ENCODE data around the gene DPP6. TPM values are rescaled to one million over a fixed set of nuclear protein-coding genes. Genes with fewer than 3 reads are reported as not detected.

The DPP6 gene
- total RNA-seq, 1 experiment from 2014 or later = not detected

- Histone ChIP-seq H3K27me3 (replicated peaks) (no peaks in the 10 kb centered on the region), H3K4me1 (replicated peaks) (no peaks in the 10 kb centered on the region), H3K27ac (no peak overlapping the region), H3K4me3 (no peak overlapping the region), H3K36me3 (no peaks in the 10 kb centered on the region), H3K9me3 (replicated peaks) (peaks cover 8% of the 10 kb centered on the region)
- DNase-seq (ENCODE audit: low read depth in 1 of 2, low spot score in 2 of 2) = no peak
Observed at GRCh38 chr7:154682003-154682402, 629.8 kb downstream of the DPP6 start.

GRCh38 chr7:154684666-154685563 lies 632.7 kb downstream of the DPP6 start:
- no peak overlapping the region for H3K4me3 ChIP-seq
- H3K27ac ChIP-seq = no peak overlapping the region
- H3K27me3 ChIP-seq (replicated peaks) = no peaks in the 10 kb centered on the region
- peaks cover 10% of the 10 kb centered on the region for H3K9me3 ChIP-seq (replicated peaks)
- no peak for DNase-seq (ENCODE audit: low read depth in 1 of 2, low spot score in 2 of 2)
- H3K36me3 ChIP-seq = no peaks in the 10 kb centered on the region
- H3K4me1 ChIP-seq (replicated peaks) = no peaks in the 10 kb centered on the region

DNA sequence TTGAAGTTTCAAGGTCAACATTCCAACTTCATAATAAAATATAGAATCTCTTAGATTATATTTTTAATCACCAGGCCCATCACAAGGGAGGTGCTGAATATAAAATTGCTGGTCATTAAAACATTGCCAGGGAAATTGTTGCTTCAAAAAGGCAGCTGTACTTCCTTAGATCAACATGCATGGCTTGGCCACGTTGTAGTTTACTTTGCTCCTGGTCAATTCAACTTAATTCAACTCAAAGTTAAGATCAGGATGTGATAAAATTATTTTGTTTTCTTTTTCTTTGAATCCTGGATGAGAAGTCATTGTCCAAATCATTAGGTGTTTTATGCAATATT lies 633.3 kb downstream of the DPP6 start:
- no peak for DNase-seq (ENCODE audit: low read depth in 1 of 2, low spot score in 2 of 2)
- peaks cover 11% of the 10 kb centered on the region for H3K9me3 ChIP-seq (replicated peaks)
- H3K27me3 ChIP-seq (replicated peaks) = no peaks in the 10 kb centered on the region
- no peaks in the 10 kb centered on the region for H3K4me1 ChIP-seq (replicated peaks)
- no peak overlapping the region for H3K4me3 ChIP-seq
- H3K36me3 ChIP-seq = no peaks in the 10 kb centered on the region
- H3K27ac ChIP-seq = no peak overlapping the region

DNA sequence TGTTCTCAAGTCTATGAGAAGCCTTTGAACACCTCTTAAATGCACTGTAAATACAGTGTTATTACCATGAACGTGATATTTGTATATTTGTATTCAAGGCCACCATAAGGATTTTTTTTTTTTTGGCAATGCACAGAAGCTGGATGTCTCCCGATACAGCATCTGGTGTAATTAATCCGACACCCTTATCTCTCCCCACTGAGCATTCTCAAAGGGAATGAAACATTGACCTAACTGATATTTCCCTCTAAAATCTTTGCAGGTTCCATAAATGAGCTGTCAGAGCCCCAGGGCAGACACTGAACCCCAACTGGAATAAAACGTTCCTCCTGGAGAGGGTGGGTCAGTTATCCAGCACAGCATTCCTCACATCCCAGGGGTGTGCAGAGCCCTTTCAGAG lies 634.1 kb downstream of the DPP6 start:
- Histone ChIP-seq H3K36me3 (no peaks in the 10 kb centered on the region), H3K27ac (no peak overlapping the region), H3K4me3 (no peak overlapping the region), H3K27me3 (replicated peaks) (no peaks in the 10 kb centered on the region), H3K9me3 (replicated peaks) (peaks cover 11% of the 10 kb centered on the region), H3K4me1 (replicated peaks) (no peaks in the 10 kb centered on the region)
- no peak for DNase-seq (ENCODE audit: low read depth in 1 of 2, low spot score in 2 of 2)

GRCh38 chr7:154688952-154689351 lies 636.8 kb downstream of the DPP6 start:
- Histone ChIP-seq H3K27me3 (replicated peaks) (no peaks in the 10 kb centered on the region), H3K27ac (no peak overlapping the region), H3K4me3 (no peak overlapping the region), H3K4me1 (replicated peaks) (no peaks in the 10 kb centered on the region), H3K36me3 (no peaks in the 10 kb centered on the region), H3K9me3 (replicated peaks) (peaks cover 9% of the 10 kb centered on the region)
- no peak for DNase-seq (ENCODE audit: low read depth in 1 of 2, low spot score in 2 of 2)

DNA sequence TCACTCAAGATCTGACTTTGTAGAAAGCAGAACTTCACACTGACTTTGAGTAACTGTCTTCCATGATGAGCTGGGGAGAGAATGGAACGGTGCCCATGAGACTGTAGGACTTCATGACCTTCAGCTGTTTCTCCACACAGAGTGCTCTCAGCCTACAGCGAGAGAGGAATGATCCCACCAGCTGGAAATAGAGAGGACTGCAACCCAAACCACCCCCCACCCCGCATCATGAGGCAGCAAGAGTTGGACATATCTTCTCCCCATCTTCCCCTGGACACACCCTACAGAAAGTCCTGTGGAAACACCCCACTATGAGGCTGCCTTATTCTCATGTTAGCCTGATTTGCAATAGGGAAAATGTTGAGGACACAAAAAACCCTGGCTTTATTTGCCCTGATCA lies 638.2 kb downstream of the DPP6 start:
- Histone ChIP-seq H3K27ac (no peak overlapping the region), H3K27me3 (replicated peaks) (no peaks in the 10 kb centered on the region), H3K9me3 (replicated peaks) (peaks cover 7% of the 10 kb centered on the region; the same call in 1 of the 2 replicates), H3K36me3 (no peaks in the 10 kb centered on the region), H3K4me3 (no peak overlapping the region), H3K4me1 (replicated peaks) (no peaks in the 10 kb centered on the region)
- DNase-seq (ENCODE audit: low read depth in 1 of 2, low spot score in 2 of 2) = no peak

GRCh38 chr7:154693661-154694060 lies 641.5 kb downstream of the DPP6 start:
- H3K27ac ChIP-seq = no peak overlapping the region
- H3K4me1 ChIP-seq (replicated peaks) = no peaks in the 10 kb centered on the region
- H3K27me3 ChIP-seq (replicated peaks) = no peaks in the 10 kb centered on the region

GRCh38 chr7:154695836-154696235 lies 643.6 kb downstream of the DPP6 start:
- H3K27ac ChIP-seq = no peak overlapping the region
- no peaks in the 10 kb centered on the region for H3K36me3 ChIP-seq
- no peak overlapping the region for H3K4me3 ChIP-seq
- DNase-seq (ENCODE audit: low read depth in 1 of 2, low spot score in 2 of 2) = no peak
- no peaks in the 10 kb centered on the region for H3K27me3 ChIP-seq (replicated peaks)
- H3K9me3 ChIP-seq (replicated peaks) = no peaks in the 10 kb centered on the region
- no peaks in the 10 kb centered on the region for H3K4me1 ChIP-seq (replicated peaks)

More at GRCh38 chr7:154693661-154694060, 641.5 kb downstream of the DPP6 start:
- H3K4me3 ChIP-seq = no peak overlapping the region
- H3K36me3 ChIP-seq = no peaks in the 10 kb centered on the region
- 0 out of 2 replicates have a peak, but pooled peaks cover 6% of the 10 kb centered on the region for H3K9me3 ChIP-seq (replicated peaks)
- DNase-seq (ENCODE audit: low read depth in 1 of 2, low spot score in 2 of 2) = no peak

DNA sequence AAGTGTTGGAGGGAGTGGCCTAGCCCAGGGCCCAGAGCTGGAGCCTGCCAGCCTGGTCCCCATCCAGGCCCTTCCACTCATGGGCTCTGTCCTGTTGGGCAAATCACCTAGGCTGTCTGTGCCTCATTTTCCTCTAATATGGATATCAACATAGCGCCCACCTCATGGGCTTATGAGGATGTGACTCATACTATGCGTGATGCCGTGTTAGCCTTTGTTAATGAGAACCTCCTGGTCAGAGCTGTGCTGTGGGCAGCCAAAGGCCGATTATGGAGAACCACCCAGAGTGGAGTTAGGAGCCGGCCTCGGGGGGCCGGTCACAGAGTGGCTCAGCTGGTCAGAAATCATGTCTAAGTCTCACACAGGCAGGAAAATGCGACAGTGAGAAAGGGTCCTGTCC lies 644.4 kb downstream of the DPP6 start:
- Histone ChIP-seq H3K4me1 (replicated peaks) (no peaks in the 10 kb centered on the region), H3K9me3 (replicated peaks) (no peaks in the 10 kb centered on the region)
- no peak for DNase-seq (ENCODE audit: low read depth in 1 of 2, low spot score in 2 of 2)

DNA sequence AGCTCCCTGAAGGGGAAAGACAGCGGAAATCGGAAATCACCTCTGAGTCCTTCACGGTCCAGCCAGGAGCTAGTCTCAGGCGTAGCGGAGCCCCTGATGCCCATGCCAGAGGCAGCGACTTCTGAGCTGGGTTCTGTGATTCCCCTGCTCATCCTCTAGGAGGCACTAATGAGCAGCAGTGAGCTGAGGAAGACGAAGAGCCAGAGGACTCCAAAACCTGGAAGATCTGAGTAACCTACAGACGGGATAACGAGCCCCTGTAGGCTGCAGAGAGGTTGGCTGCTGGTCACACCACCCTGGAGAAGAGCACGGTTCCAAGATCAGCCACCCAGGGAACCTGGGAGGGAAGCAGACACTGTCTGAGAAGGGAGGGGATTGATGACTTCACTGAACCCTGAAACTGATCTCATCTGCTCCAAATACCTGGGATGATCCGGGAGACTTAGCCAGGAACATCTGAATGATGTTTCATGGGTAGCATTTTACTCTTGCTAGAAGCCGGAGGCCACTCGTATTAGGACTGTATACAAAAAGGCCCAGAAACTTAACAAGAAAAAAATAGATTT lies 646.6 kb downstream of the DPP6 start:
- Histone ChIP-seq H3K36me3 (no peaks in the 10 kb centered on the region), H3K4me1 (replicated peaks) (no peaks in the 10 kb centered on the region), H3K27ac (no peak overlapping the region), H3K4me3 (no peak overlapping the region), H3K27me3 (replicated peaks) (no peaks in the 10 kb centered on the region), H3K9me3 (replicated peaks) (no peaks in the 10 kb centered on the region)
- DNase-seq (ENCODE audit: low read depth in 1 of 2, low spot score in 2 of 2) = no peak

More for the DNA sequence above, 644.4 kb downstream of the DPP6 start:
- Histone ChIP-seq H3K36me3 (no peaks in the 10 kb centered on the region), H3K27ac (no peak overlapping the region), H3K4me3 (no peak overlapping the region), H3K27me3 (replicated peaks) (no peaks in the 10 kb centered on the region)

GRCh38 chr7:154699417-154699816 lies 647.2 kb downstream of the DPP6 start:
- Histone ChIP-seq H3K4me3 (no peak overlapping the region), H3K27ac (no peak overlapping the region), H3K4me1 (replicated peaks) (no peaks in the 10 kb centered on the region), H3K27me3 (replicated peaks) (no peaks in the 10 kb centered on the region), H3K36me3 (no peaks in the 10 kb centered on the region), H3K9me3 (replicated peaks) (no peaks in the 10 kb centered on the region)
- no peak for DNase-seq (ENCODE audit: low read depth in 1 of 2, low spot score in 2 of 2)

GRCh38 chr7:154709840-154710520 lies 657.8 kb downstream of the DPP6 start:
- 0 out of 2 replicates have a peak, but pooled peaks cover 13% of the 10 kb centered on the region for H3K9me3 ChIP-seq (replicated peaks)

GRCh38 chr7:154720016-154720415 lies 667.8 kb downstream of the DPP6 start:
- Histone ChIP-seq H3K27ac (no peak overlapping the region), H3K9me3 (replicated peaks) (no peaks in the 10 kb centered on the region; the same call in 1 of the 2 replicates), H3K4me3 (no peak overlapping the region), H3K4me1 (replicated peaks) (no peaks in the 10 kb centered on the region), H3K36me3 (no peaks in the 10 kb centered on the region), H3K27me3 (replicated peaks) (no peaks in the 10 kb centered on the region)
- no peak for DNase-seq (ENCODE audit: low read depth in 1 of 2, low spot score in 2 of 2)

More at GRCh38 chr7:154709840-154710520, 657.8 kb downstream of the DPP6 start:
- no peaks in the 10 kb centered on the region for H3K36me3 ChIP-seq
- no peak overlapping the region for H3K4me3 ChIP-seq
- H3K4me1 ChIP-seq (replicated peaks) = no peaks in the 10 kb centered on the region
- no peaks in the 10 kb centered on the region for H3K27me3 ChIP-seq (replicated peaks)
- H3K27ac ChIP-seq = no peak overlapping the region
- no peak for DNase-seq (ENCODE audit: low read depth in 1 of 2, low spot score in 2 of 2)

GRCh38 chr7:154721086-154721485 lies 668.9 kb downstream of the DPP6 start:
- DNase-seq (ENCODE audit: low read depth in 1 of 2, low spot score in 2 of 2) = no peak
- no peaks in the 10 kb centered on the region for H3K36me3 ChIP-seq
- H3K4me1 ChIP-seq (replicated peaks) = no peaks in the 10 kb centered on the region
- no peak overlapping the region for H3K4me3 ChIP-seq
- H3K27ac ChIP-seq = no peak overlapping the region
- no peaks in the 10 kb centered on the region for H3K27me3 ChIP-seq (replicated peaks)
- no peaks in the 10 kb centered on the region; the same call in 1 of the 2 replicates for H3K9me3 ChIP-seq (replicated peaks)

Measured in SJSA1 (cell line).